ENCODE measurements around the gene ATP4A.

The ATP4A gene

DNA sequence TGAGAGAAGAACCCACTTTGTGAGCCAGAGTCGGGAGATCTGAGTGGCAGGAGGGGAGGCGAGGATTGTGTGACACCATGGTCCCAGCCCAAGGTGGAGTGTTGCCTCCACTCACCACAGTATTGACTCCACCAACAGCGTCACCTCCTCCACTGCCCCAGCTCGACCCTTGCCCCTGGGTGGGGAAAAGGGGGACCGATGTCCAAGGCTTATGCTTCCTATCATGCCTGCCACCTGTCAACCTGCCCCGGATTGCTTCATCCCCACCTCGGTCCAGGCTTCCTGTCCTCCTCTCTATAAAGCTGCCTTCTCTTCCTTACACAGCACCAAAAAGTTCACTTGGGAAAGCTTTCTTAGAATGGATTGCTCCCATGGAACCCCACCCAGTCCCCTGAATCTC is 57.4 kb downstream of the ATP4A start:
- TF ChIP-seq CEBPB (IDR thresholded peaks at IDR 0.05) (no peak), TAF1 (IDR thresholded peaks at IDR 0.05; ENCODE audit: low read depth) (no peak), ZBTB7A (IDR thresholded peaks at IDR 0.05; ENCODE audit: low read depth) (no peak), RAD21 (IDR thresholded peaks at IDR 0.05; ENCODE audit: low read depth) (no peak), EGR1 (IDR thresholded peaks at IDR 0.05) (no peak), YY1 (IDR thresholded peaks at IDR 0.05; ENCODE audit: low read depth) (no peak), NFIC (IDR thresholded peaks at IDR 0.05) (no peak), EP300 (IDR thresholded peaks at IDR 0.05; ENCODE audit: borderline replicate concordance) (no peak), TCF12 (IDR thresholded peaks at IDR 0.05; ENCODE audit: low read depth) (no peak), CREB1 (IDR thresholded peaks at IDR 0.05; ENCODE audit: low read depth) (no peak)
- TF ChIP-seq, protein P1, sequence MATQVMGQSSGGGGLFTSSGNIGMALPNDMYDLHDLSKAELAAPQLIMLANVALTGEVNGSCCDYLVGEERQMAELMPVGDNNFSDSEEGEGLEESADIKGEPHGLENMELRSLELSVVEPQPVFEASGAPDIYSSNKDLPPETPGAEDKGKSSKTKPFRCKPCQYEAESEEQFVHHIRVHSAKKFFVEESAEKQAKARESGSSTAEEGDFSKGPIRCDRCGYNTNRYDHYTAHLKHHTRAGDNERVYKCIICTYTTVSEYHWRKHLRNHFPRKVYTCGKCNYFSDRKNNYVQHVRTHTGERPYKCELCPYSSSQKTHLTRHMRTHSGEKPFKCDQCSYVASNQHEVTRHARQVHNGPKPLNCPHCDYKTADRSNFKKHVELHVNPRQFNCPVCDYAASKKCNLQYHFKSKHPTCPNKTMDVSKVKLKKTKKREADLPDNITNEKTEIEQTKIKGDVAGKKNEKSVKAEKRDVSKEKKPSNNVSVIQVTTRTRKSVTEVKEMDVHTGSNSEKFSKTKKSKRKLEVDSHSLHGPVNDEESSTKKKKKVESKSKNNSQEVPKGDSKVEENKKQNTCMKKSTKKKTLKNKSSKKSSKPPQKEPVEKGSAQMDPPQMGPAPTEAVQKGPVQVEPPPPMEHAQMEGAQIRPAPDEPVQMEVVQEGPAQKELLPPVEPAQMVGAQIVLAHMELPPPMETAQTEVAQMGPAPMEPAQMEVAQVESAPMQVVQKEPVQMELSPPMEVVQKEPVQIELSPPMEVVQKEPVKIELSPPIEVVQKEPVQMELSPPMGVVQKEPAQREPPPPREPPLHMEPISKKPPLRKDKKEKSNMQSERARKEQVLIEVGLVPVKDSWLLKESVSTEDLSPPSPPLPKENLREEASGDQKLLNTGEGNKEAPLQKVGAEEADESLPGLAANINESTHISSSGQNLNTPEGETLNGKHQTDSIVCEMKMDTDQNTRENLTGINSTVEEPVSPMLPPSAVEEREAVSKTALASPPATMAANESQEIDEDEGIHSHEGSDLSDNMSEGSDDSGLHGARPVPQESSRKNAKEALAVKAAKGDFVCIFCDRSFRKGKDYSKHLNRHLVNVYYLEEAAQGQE (IDR thresholded peaks at IDR 0.05; ENCODE audit: low read depth): no peak

GRCh38 chr19:35502751-35503150 is 60.7 kb downstream of the ATP4A start:
- TF ChIP-seq TEAD4 (IDR thresholded peaks at IDR 0.05) (no peak), TCF12 (IDR thresholded peaks at IDR 0.05; ENCODE audit: low read depth) (no peak), TAF1 (IDR thresholded peaks at IDR 0.05; ENCODE audit: low read depth) (no peak)

DNA sequence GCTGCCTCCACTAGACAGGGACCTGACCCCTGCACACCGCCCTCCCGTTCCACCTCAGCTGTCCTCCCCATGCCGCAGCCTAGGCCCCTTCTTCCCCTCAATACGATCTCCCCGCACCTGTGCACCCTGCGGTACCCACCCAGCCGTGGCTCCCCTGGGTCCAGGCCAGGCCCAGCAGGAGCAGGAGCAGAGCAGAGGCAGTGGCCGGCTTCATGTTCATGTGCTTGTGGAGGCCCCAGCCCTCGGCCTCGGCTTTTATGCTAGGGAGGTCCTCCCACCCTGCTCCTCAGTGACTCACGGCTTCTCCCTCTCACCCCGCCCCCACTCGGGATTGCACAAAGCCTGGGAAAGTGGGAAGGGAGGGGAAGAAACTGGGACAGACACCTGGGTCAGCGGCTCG is 61.8 kb downstream of the ATP4A start:
- TF ChIP-seq YY1 (IDR thresholded peaks at IDR 0.05; ENCODE audit: low read depth): no peak
- TF ChIP-seq FOXM1 (IDR thresholded peaks at IDR 0.05; ENCODE audit: borderline replicate concordance, low read depth): no peak
- no peak for TF ChIP-seq EP300 (IDR thresholded peaks at IDR 0.05; ENCODE audit: borderline replicate concordance)
- no peak for TF ChIP-seq CEBPB (IDR thresholded peaks at IDR 0.05)
- no peak for TF ChIP-seq TEAD4 (IDR thresholded peaks at IDR 0.05)
- TF ChIP-seq TAF1 (IDR thresholded peaks at IDR 0.05; ENCODE audit: low read depth): no peak
- TF ChIP-seq CREB1 (IDR thresholded peaks at IDR 0.05; ENCODE audit: low read depth): no peak
- TF ChIP-seq ZBTB7A (IDR thresholded peaks at IDR 0.05; ENCODE audit: low read depth): no peak
- TF ChIP-seq MAX (IDR thresholded peaks at IDR 0.05): no peak
- TF ChIP-seq USF1 (IDR thresholded peaks at IDR 0.05): no peak
- TF ChIP-seq TCF12 (IDR thresholded peaks at IDR 0.05; ENCODE audit: low read depth): no peak
- TF ChIP-seq EGR1 (IDR thresholded peaks at IDR 0.05): no peak
- TF ChIP-seq NFIC (IDR thresholded peaks at IDR 0.05): no peak
- TF ChIP-seq, protein P1 (IDR thresholded peaks at IDR 0.05; ENCODE audit: low read depth): no peak
- no peak for TF ChIP-seq RAD21 (IDR thresholded peaks at IDR 0.05; ENCODE audit: low read depth)

DNA sequence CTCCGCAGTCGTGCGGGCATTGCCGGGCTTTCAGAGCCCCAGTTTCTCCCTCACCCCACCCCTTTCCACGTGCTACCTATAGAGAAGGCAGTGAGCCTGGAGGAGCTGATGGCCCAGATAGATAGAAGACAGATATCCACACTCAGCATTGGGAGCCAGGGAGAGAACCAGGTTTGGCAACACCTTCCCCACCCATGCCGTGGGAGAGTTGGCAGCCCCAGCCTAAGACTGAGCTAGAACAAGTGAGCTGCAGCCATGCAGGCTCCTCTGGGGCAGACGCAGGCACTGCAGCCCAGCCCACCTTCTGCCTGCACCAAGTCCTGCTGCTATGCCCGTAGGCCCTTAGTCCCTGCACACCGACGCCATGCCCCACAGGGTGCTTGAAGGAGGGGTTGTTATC is 62.8 kb downstream of the ATP4A start:
- TF ChIP-seq, protein P1 (IDR thresholded peaks at IDR 0.05; ENCODE audit: low read depth): no peak
- TF ChIP-seq YY1 (IDR thresholded peaks at IDR 0.05; ENCODE audit: low read depth) (no peak), CREB1 (IDR thresholded peaks at IDR 0.05; ENCODE audit: low read depth) (no peak), EGR1 (IDR thresholded peaks at IDR 0.05) (no peak), FOXM1 (IDR thresholded peaks at IDR 0.05; ENCODE audit: borderline replicate concordance, low read depth) (no peak), MAX (IDR thresholded peaks at IDR 0.05) (no peak), RAD21 (IDR thresholded peaks at IDR 0.05; ENCODE audit: low read depth) (no peak), TAF1 (IDR thresholded peaks at IDR 0.05; ENCODE audit: low read depth) (no peak)

Data from Ishikawa (cell line).